ENCODE data around the gene PRAF2.

PRAF2 gene

GRCh38 chrX:49043987-49044281, 29.9 kb downstream of the PRAF2 start:
- Histone ChIP-seq H3K27ac (replicated peaks) (peak overlapping the region; percentile 46), H3K27me3 (ENCODE audit: insufficient read depth, poor library complexity, severe bottlenecking) (no peaks in the 10 kb centered on the region), H3K4me3 (replicated peaks; ENCODE audit: insufficient read depth, low read length) (peak overlapping the region; percentile 27)
- TF ChIP-seq GABPA (IDR thresholded peaks at IDR 0.05; ENCODE audit: low read depth) (no peak), SPI1 (IDR thresholded peaks at IDR 0.05; ENCODE audit: borderline replicate concordance, low read depth) (no peak), REST (IDR thresholded peaks at IDR 0.05; ENCODE audit: insufficient replicate concordance, low read depth) (no peak), POLR2AphosphoS5 (IDR thresholded peaks at IDR 0.05; ENCODE audit: low read depth) (no peak), CTCF (IDR thresholded peaks at IDR 0.05; ENCODE audit: insufficient read depth, low read length) (no peak)
- DNase-seq (ENCODE audit: low read depth in 1 of 2, low spot score in 1 of 2), result no peak

- TF ChIP-seq GABPA (IDR thresholded peaks at IDR 0.05; ENCODE audit: low read depth) (no peak), CTCF (IDR thresholded peaks at IDR 0.05; ENCODE audit: insufficient read depth, low read length) (peak; percentile 13)
These were observed 30.4 kb downstream of the PRAF2 start, which contains the start of gene TFE3 for GRCh38 chrX:49043220-49043986. Gene TFE3 (minus strand): TSS chrX:49043357. CDS start chrX:49043226, 131 bp downstream.

GRCh38 chrX:49042581-49043219, 31.1 kb downstream of the PRAF2 start:
- Histone ChIP-seq H3K27ac (replicated peaks) (peak overlapping the region; percentile 86), H3K4me3 (replicated peaks; ENCODE audit: insufficient read depth, low read length) (peak overlapping the region; percentile 62), H3K27me3 (ENCODE audit: insufficient read depth, poor library complexity, severe bottlenecking) (no peaks in the 10 kb centered on the region)
- peak in 1 of 2 experiments; percentile 2 for DNase-seq (ENCODE audit: low read depth in 1 of 2, low spot score in 1 of 2)
- TF ChIP-seq GABPA (IDR thresholded peaks at IDR 0.05; ENCODE audit: low read depth), result no peak
- no peak for TF ChIP-seq CTCF (IDR thresholded peaks at IDR 0.05; ENCODE audit: insufficient read depth, low read length)

More at GRCh38 chrX:49043220-49043986, 30.4 kb downstream of the PRAF2 start, which contains the start of gene TFE3:
- peak; percentile 92 to 98 for DNase-seq (ENCODE audit: low read depth in 1 of 2, low spot score in 1 of 2)
- Histone ChIP-seq H3K27ac (replicated peaks) (peak within 1 kb of the TSS; percentile 86), H3K4me3 (replicated peaks; ENCODE audit: insufficient read depth, low read length) (peak within 1 kb of the TSS; percentile 62), H3K27me3 (ENCODE audit: insufficient read depth, poor library complexity, severe bottlenecking) (no peaks in the 10 kb centered on the region)

GRCh38 chrX:49041744-49042580, 31.8 kb downstream of the PRAF2 start:
- DNase-seq (ENCODE audit: low read depth in 1 of 2, low spot score in 1 of 2), result peak; percentile 8 to 24
- Histone ChIP-seq H3K4me3 (replicated peaks; ENCODE audit: insufficient read depth, low read length) (peak overlapping the region; percentile 62), H3K27me3 (ENCODE audit: insufficient read depth, poor library complexity, severe bottlenecking) (no peaks in the 10 kb centered on the region), H3K27ac (replicated peaks) (peak overlapping the region; percentile 86)
- TF ChIP-seq GABPA (IDR thresholded peaks at IDR 0.05; ENCODE audit: low read depth), result no peak
- no peak for TF ChIP-seq REST (IDR thresholded peaks at IDR 0.05; ENCODE audit: insufficient replicate concordance, low read depth)
- no peak for TF ChIP-seq POLR2AphosphoS5 (IDR thresholded peaks at IDR 0.05; ENCODE audit: low read depth)
- no peak for TF ChIP-seq CTCF (IDR thresholded peaks at IDR 0.05; ENCODE audit: insufficient read depth, low read length)

All from HL-60 (cell line).